Ishikawa (cell line): ENCODE data around the gene STARD3.

Experiments used
- CEBPB ChIP-seq: IDR thresholded peaks from 2 replicates; pipeline ENCODE4 v1.6.1; 2012
- CREB1 ChIP-seq: IDR thresholded peaks from 2 replicates; pipeline ENCODE4 v1.6.1; 2012; ENCODE audit warnings: low read depth
- EGR1 ChIP-seq: IDR thresholded peaks from 2 replicates; pipeline ENCODE4 v1.6.1; 2012
- EP300 ChIP-seq: IDR thresholded peaks from 2 replicates; pipeline ENCODE4 v1.6.1; 2012; ENCODE audit warnings: borderline replicate concordance
- FOXM1 ChIP-seq: IDR thresholded peaks from 2 replicates; pipeline ENCODE4 v1.6.1; 2012; ENCODE audit warnings: low read depth, borderline replicate concordance
- NFIC ChIP-seq: IDR thresholded peaks from 2 replicates; pipeline ENCODE4 v1.6.1; 2012
- RAD21 ChIP-seq: IDR thresholded peaks from 2 replicates; pipeline ENCODE4 v1.6.1; 2012; ENCODE audit warnings: low read depth
- REST ChIP-seq: IDR thresholded peaks from 2 replicates; pipeline ENCODE4 v1.6.1; 2012; ENCODE audit warnings: low read depth, mild to moderate bottlenecking
- TAF1 ChIP-seq: IDR thresholded peaks from 2 replicates; pipeline ENCODE4 v1.6.1; 2012; ENCODE audit warnings: low read depth, mild to moderate bottlenecking
- TCF12 ChIP-seq: IDR thresholded peaks from 2 replicates; pipeline ENCODE4 v1.6.1; 2012; ENCODE audit warnings: low read depth
- TEAD4 ChIP-seq: IDR thresholded peaks from 2 replicates; pipeline ENCODE4 v1.6.1; 2012
- YY1 ChIP-seq: IDR thresholded peaks from 2 replicates; pipeline ENCODE4 v1.6.1; 2012; ENCODE audit warnings: low read depth
- ZBTB7A ChIP-seq: IDR thresholded peaks from 2 replicates; pipeline ENCODE4 v1.6.1; 2012; ENCODE audit warnings: low read depth
- TF ChIP-seq, protein P1 (sequence below): IDR thresholded peaks from 2 replicates; pipeline ENCODE4 v1.6.1; 2012
- TF ChIP-seq, protein P2 (sequence below): IDR thresholded peaks from 2 replicates; pipeline ENCODE4 v1.6.1; 2012

Gene STARD3

DNA sequence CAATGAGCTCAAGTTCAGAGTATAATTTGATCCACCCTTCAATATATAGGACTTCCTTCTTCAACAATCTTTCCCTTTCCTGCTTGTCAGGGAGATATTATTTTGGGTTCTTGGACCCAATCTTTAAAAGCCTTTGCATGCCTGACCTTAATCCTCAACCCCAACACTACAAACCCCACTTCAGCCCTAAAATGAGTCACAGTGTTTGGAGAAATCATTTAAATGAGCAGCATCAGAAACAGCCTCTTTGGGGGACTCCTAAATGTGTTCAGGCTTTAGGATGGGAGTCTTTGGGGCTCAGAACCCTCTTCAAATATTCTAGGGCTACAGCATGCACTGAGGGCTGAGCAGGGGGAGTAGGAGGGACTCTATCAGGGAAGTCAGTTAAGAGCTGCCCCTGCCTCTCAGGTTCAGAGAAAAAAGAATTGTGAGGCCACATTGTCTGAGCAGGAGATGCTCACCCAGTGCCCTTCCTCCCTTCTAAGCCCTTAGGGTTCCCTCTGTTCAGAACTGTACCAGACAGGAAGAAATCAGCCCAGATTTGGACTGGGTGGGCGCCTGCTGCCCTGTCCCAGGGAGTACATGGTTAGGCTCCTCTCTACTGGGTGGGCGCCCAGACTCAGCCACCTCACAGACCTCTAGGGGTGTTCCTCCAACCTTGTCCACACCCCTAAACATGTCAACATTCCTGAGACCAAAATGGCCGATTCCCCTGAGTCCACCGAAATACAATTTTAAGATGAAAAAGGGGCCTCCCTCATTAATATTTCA is 34.2 kb upstream of the STARD3 start:
- no peak for TF ChIP-seq ZBTB7A
- TF ChIP-seq EGR1: no peak
- no peak for TF ChIP-seq TCF12
- no peak for TF ChIP-seq YY1
- TF ChIP-seq, protein P1, sequence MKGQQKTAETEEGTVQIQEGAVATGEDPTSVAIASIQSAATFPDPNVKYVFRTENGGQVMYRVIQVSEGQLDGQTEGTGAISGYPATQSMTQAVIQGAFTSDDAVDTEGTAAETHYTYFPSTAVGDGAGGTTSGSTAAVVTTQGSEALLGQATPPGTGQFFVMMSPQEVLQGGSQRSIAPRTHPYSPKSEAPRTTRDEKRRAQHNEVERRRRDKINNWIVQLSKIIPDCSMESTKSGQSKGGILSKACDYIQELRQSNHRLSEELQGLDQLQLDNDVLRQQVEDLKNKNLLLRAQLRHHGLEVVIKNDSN: no peak
- TF ChIP-seq REST: no peak
- TF ChIP-seq NFIC: no peak
- TF ChIP-seq RAD21: no peak
- no peak for TF ChIP-seq TAF1
- no peak for TF ChIP-seq TEAD4
- no peak for TF ChIP-seq EP300
- no peak for TF ChIP-seq CEBPB
- TF ChIP-seq, protein P2, sequence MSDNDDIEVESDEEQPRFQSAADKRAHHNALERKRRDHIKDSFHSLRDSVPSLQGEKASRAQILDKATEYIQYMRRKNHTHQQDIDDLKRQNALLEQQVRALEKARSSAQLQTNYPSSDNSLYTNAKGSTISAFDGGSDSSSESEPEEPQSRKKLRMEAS: no peak
- TF ChIP-seq FOXM1: no peak
- no peak for TF ChIP-seq CREB1

GRCh38 chr17:39603304-39604016 is 33.5 kb upstream of the STARD3 start:
- TF ChIP-seq EP300 (no peak), NFIC (no peak)

GRCh38 chr17:39604911-39605491 is 31.9 kb upstream of the STARD3 start:
- no peak for TF ChIP-seq YY1

- no peak for TF ChIP-seq EP300
- TF ChIP-seq, protein P2: no peak; the same call in none of the 2 replicates
- no peak for TF ChIP-seq FOXM1
- no peak for TF ChIP-seq TCF12
- TF ChIP-seq CEBPB: no peak
- no peak for TF ChIP-seq EGR1
- TF ChIP-seq NFIC: no peak
Measured at GRCh38 chr17:39605492-39606433, 31.2 kb upstream of the STARD3 start.

- TF ChIP-seq, protein P2: no peak
- no peak for TF ChIP-seq TCF12
- no peak for TF ChIP-seq CREB1
- TF ChIP-seq YY1: no peak
- no peak for TF ChIP-seq EGR1
- TF ChIP-seq ZBTB7A: no peak
- no peak for TF ChIP-seq TEAD4
- no peak for TF ChIP-seq RAD21
- no peak for TF ChIP-seq TAF1
- no peak for TF ChIP-seq CEBPB
- TF ChIP-seq, protein P1: no peak
- TF ChIP-seq REST: no peak
- TF ChIP-seq EP300: no peak
- no peak for TF ChIP-seq NFIC
- TF ChIP-seq FOXM1: no peak
Measured at GRCh38 chr17:39606434-39607056, 30.4 kb upstream of the STARD3 start.
